GM21447 (cell line): ENCODE results near the gene GABRR3.

ENCODE experiments used
- ATAC-seq: cut with Tn5 transposase; IDR thresholded peaks from one replicate; pipeline ENCODE4 v1.9.1; 2021; ENCODE audit not compliant: unreplicated experiment

GABRR3 gene

DNA sequence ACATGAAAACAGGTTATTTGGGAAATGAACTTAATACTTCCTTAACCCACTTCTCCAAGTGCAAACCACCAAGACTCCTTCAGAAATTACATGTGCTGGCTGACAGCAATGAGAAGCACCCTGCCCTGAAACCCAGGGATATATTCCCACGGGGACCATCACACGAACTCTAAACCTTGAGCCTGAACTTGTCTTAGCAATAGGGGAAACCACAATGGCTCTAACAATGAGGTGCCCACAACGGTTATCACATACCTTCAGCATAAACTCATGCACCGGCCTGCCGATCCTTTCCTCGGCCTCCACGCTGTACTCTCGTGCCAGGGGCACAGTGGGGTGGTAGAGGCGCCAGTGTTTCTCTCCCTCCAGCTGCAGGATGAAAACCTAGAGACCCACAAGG, 76.3 kb downstream of the GABRR3 start:
- no peak for ATAC-seq

DNA sequence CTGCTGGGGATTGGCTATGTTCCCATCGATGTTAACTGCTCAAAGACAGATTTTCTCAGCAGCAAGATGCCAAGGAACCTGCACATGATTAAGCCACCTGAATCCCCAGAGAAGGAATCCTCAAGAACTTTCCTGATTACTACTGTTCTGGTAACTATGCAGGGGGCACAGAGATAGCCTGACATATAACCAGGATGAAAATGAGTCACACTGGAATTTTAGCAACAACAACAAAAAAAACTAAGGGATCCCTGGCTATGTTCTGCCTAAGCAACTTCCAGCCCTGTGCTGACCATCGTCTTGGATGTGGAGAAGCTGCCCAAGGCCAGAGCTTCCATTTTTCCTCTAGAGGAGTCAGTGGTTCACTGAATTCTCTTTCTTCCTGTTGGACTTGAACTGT, 76.7 kb downstream of the GABRR3 start:
- ATAC-seq: no peak

DNA sequence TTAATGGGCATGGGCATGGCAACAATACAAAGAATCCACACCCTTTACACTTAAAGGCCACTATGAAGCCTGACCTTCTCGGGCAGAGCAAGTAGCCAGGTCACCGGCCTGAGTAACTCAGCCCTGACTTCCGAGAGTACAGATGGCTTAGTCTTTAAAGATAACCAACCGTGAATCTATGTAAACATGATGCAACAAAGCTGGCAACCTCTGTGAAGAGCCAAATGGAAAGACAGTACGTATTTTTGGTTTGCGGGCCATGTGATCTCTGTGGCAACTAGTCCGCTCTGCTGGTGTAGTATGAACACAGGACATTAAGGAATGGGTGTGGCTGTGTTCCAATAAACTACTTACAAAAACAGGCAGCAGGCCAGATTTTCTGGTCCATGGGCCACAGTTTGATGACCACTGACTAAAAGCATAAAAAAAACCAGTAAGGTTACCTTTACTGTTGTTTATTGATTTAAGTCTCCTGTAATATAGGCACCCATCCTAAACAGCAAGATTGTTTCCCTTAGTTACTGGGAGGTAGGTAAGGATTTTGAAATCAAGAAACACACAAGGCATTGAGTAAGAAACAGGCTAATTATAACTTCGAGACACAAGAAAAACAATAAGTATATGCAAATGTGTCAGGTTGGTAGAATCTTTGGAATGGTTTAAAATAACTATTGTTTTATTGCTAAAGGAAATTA, 77.4 kb downstream of the GABRR3 start:
- no peak for ATAC-seq

DNA sequence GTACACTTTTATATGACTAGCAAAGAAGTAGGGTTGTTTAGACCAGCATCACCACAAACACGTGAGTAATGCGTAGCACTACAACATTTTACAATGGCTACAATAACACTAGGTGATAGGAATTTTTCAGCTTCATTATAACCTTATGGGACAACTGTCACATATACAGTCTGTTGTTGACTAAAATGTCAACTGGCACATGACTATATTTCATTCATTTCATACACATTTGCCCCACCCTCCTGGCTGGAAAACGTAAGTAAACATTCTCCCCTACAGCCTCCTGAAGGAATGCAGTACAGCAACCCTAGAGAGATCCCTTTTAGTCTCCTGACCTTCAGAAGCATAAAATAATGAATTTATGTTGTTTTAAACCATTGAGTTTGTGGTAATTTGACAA, 79.1 kb downstream of the GABRR3 start:
- no peak for ATAC-seq

DNA sequence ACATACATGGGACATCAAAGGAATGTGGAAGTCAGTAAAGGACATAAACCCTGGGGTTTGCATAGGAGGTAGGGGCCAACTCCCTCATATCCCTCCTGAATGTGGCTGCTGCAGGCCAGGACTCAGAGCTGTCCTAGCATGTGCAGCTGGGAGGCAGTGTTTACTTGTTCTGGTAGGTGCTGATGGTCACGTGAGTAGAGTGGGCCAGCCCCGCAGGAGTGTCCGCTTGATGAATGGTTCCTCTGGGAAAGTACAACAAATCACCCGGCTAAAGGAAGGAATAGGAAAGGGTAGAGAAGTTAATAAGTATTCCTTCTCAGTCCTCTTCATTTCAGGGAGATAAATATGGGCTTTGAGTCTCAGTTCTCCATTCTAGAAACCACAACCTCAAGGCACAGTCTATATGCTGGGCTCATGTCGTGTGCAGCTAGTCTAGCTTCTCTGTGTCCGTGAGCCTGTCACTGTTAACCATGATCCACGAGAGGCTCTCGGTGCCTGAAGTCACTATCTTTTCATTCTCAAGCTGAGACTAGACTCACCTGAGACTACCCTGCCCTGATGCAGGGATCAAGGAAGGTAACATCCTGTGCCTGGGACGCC, 80.8 kb downstream of the GABRR3 start:
- no peak for ATAC-seq

DNA sequence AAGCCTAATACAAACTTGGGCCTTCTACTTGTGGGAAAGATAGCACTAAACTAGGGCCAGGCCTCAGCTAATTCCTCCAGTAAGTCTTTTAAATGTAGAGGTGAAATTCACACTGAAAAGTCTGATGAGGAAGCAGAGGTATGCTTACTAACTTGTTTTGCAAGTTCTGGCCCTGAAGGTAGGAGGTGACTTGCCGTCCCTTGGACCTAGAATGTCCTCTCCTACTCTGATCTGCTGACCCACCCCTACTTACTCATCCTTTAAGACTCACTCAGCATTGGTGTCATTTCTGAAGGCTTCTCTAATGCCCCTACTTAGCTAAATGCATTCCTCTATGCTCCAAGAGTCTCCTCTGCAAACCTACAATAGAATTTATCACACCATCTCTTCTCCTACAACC, 82.2 kb downstream of the GABRR3 start:
- no peak for ATAC-seq

DNA sequence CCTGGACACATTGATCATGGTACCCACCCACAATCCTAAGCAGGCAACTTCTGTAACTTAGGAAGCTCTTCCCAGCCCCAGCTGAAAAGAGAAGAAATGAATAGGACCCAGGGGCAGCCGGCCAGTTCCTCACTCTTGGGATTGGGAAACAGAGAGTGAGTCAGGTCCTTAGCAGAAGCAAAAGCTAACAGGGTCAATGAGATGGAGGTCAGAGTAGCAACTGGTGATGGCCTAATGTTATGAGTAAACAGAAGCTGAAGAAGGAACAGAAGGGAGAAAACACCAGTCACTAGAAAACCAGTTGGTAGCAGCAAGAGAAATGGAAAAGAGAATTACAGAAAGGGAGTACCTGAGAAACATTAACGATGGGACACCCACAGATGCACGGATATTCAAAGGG, 82.8 kb downstream of the GABRR3 start:
- no peak for ATAC-seq

DNA sequence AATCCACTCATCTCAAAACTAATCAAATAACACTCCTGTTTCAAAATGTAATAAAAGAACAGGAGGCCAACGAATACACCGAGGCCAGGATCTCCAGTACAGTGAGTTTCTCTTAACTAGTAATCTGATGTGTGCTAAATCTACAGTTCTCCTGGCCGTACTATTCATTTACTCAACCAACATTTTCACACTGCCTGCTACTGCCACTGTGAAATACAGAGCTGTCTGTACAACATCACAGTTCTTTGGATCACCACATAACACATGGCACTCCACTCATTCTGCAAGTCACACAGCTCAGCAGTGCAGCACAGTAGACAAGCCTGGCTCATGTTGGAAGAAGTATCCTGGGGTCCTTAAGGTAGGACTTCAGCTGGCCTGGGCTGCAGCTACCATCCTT, 84.8 kb downstream of the GABRR3 start:
- ATAC-seq: no peak

DNA sequence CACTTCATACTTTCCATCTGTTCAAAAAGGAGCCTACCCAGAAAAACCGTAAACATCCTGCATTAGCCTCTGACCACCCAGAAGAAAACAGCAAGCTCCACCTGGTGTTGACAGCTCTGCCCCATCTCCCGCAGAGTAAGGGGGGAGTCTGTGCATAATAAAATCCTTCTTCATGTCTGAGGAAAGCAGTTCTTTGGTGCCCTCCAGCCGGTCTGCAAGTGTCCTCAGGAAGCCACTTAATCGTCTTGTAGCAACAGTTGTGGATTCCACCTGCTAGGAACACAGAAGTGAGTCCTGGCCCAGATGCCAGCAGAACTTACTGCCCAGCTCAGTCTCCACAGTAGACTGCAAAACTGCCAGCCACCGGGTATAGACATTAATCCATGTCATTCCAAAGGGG, 85.4 kb downstream of the GABRR3 start:
- no peak for ATAC-seq

DNA sequence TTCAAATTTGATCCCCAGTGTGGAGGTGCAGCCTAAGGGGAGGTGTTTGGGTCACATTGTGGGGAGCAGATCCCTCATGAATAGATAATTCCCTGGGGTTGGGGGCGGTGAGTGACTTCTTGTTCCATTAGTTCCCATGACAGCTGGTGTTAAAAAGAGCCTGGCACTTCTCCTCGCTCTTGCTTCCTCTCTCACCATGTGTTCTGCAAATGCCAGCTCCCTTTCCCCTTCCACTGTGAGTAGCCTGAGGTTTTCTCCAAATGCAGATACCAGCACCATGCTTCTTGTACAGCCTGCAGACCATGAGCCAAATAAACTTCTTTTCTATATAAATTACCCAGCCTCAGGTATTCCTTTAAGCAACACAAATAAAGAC, 86.0 kb downstream of the GABRR3 start:
- no peak for ATAC-seq

DNA sequence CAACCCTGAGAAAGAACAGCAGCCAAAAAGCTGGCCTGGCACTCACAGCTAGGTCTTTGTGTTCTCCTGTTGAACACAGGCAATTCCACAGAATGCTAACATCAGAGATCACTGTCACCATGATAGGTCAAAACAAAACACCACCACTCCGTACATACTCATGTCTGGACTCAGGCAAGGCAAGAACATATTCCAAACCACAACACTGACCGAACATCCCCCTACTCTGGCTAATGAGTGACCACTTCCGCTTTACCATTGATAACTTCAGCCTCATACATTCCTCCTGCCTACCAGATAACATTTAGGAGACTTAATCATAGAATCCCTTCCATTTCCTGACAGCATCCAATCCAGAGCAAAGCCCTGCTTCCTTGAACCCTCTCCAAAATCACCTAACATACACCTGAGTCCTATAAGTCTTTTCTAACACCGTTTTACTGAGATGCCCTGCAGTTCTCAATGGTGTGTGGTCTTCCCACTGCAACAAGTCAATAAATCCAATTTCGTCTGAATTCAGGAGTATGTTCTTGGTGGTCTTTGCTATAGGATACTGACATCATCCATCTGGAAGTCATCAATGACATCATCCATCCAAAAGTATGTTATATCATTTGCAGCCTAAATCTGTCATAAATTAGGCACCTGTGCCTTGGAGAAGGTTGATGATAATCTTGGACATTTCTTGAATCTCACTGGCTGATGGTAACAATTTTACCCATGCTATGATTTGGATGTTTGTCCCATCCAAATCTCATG, 86.6 kb downstream of the GABRR3 start:
- no peak for ATAC-seq

DNA sequence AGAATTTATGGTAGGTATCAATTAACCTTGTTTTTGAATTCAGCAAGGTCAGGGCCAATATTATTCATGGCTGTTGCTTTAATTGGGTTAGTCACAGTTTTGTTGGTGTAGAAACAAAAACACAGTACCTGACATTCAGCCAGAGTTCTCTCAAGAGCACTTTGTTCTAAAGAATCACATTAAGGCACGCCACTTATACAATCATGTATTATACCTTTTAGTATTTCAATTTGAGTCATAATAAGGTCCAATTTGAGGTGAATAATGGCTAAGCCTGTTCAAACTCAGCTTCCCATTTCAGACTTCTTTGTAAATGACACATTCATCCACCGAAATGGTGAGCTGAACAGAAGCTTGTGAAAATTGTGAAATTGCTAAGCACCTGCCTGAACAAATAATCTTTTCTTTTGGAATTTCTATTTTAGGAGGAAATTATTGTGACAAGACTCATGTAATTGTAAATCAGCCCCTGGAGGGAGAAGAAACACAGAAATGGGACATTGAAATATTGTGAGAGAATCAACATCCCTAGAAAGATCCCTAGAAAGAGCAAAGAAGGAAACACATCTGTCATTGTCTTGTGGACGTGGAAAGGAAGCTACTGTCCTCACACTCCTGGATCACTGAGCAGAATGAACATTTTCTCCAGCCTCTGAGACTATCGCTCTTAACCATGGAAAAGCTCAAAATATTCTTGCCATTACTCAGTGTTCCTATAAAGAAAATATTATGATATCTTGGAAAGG, 92.1 kb downstream of the GABRR3 start:
- no peak for ATAC-seq

DNA sequence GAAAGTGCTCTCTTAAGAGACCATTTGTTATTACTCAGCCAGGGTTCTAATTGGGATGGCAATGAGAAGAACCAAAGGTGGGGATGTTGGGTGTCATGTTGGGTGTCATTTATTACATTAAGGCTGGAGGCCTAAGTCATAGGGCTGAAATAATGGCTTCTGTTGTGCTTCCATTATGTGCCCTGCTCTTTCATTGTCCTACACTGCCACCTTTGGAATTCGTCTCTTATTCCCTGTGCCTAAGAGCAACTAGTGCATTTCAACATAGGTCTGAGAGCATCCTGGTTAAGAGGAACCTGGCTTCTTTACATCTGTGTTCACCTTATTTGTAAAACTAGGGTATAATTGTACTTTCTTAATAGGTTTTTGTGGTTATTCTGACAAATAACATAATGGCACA, 95.1 kb downstream of the GABRR3 start:
- no peak for ATAC-seq

DNA sequence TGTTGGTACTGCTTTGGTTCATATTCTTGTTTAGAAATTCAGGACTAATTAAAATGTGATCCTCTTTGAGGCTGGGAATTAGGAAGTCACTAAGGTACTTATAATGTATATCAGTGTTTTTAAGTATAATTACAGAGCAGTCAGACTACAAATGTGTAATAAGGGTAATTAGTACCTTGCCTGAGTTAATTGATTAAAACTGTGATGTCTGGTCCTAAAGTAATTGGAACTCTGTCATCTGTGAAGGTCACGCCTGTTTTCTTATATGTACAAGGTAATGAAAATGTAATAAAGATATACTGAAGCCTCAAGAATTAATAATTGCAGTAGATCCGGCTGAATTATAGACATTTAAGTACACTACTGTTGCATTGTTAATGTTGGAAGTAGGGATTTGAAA, 95.7 kb downstream of the GABRR3 start:
- ATAC-seq: no peak

DNA sequence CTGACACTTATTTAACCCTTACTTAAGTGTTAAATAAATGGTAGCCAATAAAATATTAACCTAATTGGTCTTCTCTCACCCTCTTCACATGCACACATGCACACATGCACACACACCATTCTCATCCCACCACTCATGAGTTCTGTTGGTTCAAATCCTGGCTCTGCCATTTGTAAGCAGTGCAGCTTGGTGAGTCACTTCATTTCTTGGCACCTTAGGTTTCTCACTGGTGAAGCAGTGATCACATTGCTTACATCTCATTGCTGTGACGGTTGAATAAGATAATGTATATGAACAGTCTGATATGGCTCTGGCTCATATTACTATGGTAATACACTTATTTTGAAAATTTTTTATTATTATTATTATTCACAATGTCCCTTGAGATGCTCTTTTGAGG, 96.7 kb downstream of the GABRR3 start:
- ATAC-seq: no peak

DNA sequence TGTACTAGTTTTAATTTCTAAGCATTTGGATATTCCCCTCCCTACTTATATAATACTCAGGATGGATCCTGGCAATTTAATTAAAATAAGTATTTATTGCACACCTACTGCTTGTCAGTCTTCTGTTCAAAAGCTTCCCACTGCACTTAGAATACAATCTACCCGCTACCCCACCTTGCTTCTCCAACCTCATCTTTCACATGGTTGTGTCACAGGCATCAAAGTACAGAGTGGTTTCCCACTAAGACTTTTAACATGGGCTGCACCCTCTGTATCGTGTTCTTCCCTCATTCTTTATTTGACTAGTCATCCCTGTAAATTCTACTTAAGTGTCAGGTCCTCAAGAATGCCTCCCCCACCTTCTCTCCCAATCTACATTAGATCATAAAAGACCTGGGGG, 97.9 kb downstream of the GABRR3 start:
- ATAC-seq: no peak

DNA sequence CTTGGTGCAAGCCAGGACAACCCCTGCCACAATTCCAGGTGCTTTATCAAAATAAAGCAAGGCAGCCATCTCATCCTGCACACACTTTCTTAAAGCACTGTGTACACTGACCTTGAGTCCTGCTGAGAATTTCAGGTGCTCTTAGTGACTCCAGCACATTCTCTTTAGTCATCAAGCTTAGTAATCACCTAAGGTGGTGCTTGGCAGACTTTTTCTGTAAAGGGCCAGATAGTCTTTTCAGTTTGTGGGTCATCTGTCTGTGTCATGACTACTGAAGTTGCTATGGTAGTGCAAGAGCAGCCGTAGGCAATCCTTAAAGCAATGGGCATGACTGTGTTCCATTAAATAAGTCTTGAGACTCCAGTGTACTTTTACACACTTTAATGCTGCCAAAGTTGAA, 99.3 kb downstream of the GABRR3 start:
- no peak for ATAC-seq
